HL-60/S4 (cell line): Measurements from ENCODE around the gene TBC1D2.

ENCODE experiments used
- in situ Hi-C: fragments of 300-500 bp; cut with MboI; formaldehyde crosslinking; loops from 2 replicates; pipeline ENCODE4 v1.14.3; 2022; ENCODE audit warnings: low sequenced_read_pairs

TBC1D2 gene

DNA sequence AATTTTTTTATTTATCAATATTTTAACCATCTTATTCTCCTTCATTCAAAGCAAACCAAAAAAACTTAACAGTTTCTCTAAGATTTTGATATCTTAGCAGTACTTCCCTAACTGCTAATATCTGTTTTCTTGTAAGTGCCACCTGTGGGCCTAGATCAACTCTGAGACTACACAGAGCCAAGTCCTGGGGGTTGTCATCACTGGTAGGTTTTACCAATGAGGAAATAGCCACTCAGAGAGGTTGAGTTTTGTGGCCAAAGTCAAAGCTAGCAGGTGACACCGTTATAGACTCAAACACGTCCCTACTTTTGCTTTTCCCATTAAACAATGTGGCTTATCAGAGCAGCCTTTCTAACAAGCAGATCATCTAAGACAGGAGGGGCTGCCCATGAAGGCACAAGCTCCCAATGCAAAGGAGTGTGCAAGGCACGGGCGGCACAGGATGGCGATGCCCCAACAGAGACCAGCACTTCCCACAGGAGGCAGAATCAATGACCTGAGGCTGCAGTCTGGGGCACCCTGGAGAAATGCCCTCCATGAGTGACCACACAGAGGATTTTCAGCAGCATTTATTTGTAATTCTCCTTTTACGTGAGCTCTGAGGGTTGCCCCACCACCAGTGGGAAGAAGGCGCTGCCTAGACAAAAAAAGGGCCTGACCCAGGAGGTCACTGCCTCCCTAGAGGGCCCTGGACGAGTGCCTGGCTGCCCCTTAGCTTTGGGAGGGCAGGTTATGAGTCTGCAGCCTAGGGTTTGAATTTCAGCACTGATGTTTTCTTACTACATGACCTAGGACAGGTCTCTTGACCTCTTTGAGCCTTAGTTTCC is 7.4 kb downstream of the TBC1D2 start:
- in situ Hi-C loops, result no loop called here

DNA sequence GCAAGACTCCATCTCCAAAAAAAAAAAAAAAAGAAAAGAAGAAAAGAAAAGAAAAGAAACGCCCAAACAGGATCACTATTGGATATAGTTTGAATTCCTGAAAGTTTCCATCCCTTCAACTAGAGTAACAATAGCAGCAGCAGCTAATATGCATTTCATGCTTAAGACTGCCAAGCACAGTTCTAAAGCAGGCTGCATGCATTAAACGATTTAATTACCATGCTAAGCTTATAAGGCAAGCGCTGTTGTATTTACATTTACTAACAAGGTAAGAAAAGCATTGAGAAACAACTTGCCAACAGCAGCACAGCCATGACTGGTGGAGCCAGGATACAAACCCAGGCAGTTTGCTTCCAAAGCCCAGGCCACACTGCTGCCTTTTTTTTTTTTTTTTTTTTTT is 13.0 kb downstream of the TBC1D2 start:
- in situ Hi-C loops, result no loop called here

DNA sequence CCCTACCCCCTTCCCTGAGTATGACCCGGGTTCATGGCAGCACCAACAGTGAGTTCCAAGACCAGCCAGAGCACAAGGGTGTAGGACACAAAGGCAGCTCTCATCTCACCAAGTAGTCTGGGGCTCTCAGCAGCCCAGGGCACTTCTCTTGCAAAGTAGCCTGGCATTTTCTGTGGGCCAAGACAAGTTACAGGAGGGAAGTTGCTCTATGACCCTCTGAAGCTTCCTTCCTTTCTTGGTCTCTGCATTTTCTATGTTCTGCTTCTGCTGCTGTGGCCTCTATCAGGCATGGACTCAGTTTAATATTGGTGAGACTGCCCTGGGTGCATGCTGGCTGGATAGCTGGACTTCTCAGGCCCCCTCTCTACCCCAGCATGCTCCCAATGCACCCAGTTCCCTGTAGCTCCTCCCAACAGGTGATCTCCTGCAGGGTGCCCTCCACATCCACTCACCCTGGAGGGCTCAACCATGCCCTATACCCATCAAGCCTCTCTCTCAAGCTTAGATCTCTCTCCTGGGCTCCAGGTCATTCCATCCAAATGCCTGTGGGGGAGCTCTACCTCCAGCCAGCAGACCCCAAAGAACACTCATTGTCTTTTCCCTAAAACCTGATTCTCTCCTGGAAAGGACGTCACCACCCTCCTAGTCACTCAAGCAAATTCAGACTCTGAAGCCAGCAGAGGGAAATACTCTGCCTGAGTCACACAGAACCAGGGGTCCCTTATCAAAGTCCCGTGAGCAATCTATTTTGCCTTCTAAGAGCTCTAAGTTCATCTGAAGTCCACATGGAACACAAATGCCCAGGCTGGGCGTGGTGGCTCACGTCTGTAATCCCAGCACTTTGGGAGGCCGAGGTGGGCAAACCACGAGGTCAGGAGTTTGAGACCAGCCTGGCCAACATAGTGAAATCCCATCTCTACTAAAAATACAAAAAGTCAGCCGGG is 13.8 kb downstream of the TBC1D2 start:
- in situ Hi-C loops, result no loop called here

DNA sequence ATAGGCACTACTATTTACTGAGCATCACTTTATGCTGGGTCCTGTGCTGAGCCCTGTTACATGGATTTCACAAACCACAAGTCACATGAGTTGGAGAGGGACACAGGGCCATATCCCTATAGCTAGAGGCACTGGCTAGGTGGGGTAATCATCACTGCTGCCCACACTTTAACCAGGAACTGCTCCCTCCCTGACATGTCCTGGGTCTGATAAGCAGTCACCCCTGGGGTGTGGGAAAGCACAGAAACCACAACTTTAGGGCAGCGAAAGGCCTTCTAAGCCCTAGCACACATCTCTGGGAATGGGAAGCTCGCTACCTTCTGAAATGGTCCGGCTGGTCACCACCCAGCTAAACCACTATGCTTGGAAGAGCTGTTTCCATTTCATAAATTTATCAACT is 15.0 kb downstream of the TBC1D2 start:
- in situ Hi-C loops, result no loop called here

DNA sequence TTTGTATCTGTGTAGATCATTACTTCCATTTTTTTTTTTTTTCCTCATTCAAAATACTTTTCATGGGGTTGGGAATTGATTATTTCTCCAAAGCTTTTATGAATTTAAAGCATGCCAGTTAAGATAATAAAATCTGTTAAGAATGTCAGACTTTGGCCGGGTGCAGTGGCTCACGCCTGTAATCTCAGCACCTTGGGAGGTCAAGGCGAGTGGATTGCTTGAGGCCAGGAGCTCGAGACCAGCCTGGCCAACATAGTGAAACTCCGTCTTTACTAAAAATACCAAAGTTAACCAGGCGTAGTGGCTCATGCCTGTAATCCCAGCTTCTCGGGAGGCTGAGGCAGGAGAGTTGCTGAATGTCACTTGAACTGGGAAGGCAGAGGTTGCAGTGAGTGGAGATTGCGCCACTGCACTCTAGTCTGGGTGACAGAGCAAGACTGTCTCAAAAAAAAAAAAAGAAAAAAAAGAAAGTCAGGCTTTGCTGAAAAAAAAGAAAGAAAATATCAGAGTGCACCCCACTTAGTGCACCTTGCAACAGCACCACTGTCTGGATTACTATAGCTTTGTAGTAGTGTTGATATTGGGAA is 18.5 kb downstream of the TBC1D2 start:
- in situ Hi-C loops, result no loop called here

DNA sequence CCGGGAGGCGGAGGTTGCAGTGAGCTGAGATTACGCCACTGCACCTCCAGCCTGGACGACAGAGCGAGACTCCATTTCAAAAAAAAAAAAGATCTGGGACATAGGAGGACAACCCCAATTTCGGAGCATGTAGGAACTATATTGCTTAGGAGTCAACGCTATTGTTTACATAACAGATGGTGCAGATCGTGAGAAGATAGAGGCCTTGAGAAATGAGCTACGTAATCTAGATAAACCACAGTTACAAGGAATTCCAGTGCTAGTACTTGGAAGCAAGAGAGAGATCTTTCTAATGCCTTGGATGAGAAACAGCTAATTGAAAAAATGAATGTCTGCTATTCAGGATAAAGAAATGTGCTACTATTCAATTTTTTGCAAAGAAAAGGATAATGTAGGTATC is 20.3 kb downstream of the TBC1D2 start:
- in situ Hi-C loops, result no loop called here

DNA sequence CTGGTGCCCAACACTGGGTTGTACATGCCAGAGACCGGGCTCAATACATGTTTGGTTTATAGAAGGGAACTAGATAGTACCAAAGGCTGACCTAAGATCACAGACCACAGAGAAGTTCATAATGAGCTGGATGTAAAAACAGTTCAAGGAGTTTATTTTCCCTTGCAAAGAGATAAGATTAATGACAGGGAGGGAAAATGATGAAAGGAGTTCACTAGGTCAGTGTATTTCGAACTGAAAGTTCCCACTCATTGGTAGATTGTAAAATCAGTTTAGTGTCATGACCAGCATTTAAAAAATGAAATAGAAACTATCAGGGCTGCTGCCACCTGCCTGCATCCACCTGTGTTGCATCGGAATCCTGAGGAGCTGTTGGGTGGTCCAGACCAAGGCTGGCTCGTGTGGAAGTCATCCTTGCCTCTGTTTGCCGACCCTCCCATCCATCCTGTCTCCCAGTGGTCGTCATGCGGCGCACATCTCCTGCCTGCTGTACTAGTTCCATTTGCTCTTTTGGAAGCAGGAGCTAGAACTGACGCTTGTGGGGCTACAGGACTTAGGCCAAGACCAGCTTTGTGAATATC is 21.1 kb downstream of the TBC1D2 start:
- in situ Hi-C loops, result no loop called here

DNA sequence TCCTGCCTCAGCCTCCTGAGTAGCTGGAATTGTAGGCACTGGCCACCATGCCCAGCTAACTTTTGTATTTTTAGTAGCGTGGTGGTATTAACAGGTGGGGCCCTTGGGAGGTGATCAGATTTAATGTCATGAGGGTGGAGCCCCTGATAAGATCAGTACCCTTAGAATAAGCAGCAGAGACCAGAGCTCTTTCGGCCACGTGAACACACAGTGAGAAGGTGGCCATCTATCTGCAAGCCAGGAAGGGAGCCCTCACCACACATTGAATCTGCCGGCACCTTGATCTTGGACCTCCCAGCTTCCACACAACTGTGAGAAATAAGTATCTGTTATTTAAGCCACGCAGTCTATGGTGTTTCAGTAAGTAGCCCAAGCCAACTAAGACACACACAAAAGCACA is 22.5 kb downstream of the TBC1D2 start:
- in situ Hi-C loops, result no loop called here

DNA sequence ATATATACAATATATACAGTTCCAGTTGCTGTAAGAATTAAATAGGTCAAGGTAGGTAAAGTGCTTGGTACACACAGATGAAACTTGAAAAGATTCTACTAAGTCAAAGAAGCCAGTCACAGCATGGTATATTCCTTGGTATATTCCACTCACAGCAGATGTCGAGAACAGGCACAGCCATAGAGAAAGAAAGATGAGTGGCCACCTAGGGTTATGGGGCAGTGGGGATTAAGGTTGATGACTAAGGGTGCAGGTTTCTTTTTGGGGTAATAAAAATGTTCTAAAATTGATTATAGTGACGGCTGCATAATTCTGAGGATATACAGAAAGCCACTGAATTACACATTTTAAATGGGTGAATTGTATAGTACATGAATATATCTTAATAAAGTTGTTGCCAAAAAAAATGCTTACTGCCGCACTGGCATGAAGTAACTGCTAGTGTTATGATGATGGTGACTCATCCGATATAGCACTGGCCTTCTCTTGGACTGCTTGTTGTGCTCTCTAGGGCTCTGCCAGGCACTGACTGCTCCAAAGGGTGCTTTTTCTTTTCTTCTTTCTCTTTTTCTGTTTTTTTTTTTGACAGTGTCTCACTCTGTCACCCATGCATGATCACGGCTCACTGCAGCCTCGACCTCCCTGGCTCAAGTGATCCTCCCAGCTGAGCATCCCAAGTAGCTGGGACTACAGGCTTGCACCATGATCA is 23.5 kb downstream of the TBC1D2 start:
- in situ Hi-C loops, result no loop called here

DNA sequence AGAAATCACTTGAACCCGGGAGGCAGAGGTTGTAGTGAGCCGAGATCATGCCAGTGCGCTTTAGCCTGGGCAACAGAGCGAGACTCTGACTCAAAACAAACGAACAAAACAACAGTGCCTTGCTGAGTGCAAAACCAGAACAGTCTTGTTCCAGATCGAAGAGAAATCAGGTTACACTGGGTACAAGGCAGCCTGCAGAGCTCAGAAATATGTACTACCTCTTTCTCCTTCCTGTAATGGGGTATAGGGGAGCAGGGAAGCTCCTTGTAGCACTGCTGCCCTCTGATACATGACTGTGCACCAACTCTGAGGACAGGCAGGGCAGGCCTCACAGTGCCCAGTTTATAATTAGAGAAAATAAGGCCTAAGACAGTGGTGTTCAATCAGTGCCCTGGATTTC is 24.7 kb downstream of the TBC1D2 start:
- in situ Hi-C loops, result no loop called here

DNA sequence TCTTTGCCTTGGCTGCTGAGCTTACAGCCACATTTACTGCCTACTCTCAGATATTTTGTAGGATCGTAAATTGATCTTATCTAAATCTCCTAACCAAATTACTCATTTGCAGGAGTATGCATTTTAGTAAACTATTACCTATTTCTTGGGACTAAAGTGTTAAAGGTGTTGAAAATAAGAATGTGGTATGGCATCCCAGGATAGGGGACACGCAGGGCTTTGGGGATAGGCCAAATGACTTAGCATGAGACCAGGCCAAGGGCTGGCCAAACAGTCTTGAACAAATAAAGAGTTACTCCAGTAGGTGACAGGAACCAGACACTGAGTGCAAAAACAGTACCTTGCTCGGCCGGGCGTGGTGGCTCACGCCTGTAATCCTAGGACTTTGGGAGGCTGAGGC is 25.1 kb downstream of the TBC1D2 start:
- in situ Hi-C loops, result no loop called here

DNA sequence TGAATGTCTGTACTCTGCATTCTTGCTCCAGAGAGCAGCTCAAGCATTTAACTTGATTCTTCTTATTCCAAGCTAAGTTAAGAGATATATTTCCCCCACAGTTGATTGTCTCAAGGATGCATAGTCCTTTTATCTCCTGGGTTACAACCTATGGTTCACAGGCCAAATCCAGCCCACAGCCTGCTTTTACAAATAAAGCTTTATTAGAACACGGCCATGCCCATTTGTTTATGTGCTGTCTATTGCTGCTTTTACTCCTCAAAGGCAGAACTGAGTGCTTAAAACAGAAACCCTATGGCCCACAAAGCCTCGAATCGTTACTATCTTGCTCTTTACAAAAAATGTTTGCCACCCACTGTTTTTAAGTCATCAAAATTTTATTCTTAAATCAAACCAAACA is 25.8 kb downstream of the TBC1D2 start:
- in situ Hi-C loops, result no loop called here

DNA sequence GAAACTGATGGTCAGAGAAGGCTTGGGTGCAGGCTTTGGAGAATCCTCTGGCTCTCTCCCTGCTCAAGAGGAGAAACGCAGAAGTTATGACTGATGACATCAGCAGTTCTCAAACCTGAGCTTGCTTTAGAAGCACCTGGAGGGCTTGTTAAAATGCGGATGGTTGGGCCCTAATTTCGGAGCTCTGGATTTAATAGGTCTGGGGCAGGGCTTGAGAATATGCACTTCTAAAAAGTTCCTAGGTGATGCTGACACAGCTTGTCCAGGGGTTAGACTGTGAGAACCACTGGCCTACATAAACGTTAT is 26.4 kb downstream of the TBC1D2 start:
- in situ Hi-C loops, result no loop called here

DNA sequence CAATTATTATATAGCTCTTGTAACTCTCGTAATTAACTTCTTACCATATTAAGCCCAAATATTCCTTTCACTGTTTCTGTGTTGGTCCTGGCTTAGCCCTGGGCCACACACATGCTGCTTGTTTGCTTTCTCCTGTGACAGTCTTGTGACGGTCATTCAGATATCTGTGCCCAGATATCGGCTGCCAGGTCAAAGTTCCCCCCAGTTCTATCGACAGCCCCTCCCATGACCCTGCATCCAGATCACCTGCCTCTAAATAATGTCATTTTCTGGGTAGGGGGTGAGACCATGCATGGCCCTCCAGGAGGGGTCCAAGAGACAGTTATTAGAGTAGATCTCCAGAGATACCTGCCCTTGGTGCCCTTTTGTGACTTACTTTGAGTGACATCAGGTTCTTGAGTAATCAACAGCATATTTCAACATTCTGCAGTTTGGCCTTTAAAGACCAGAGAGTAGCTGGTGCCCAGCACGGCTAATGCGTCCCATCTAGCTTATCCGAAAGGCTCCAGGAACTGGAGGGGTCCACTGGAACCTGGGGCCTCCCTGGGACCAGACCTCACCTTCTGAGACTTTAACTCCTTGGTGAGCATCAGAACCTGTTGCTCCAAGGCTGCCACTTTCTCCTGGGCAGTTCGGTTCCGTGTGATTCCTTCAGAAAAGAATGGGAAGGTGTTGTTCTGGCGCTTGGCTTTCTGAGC is 26.9 kb downstream of the TBC1D2 start:
- in situ Hi-C loops, result no loop called here

DNA sequence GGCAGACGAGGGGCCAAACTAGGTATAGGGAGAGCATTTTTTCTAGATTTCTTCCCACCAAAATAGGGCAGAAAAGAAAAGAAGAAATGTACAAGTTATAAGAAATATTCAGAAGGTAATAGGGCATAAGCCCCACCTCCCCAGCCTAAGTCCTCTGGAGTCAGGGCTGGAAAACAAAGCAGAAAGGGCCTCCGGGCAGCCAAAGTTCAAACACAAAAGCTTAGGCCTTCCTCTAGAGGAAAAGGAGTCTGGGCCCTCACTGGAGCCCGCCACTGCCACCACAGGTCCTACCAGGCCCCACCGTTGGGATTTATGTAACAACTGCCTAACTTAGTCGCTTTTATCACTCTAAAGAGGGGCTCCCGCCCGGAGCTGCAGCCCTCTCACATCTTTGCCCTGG is 27.6 kb downstream of the TBC1D2 start:
- in situ Hi-C loops, result no loop called here

DNA sequence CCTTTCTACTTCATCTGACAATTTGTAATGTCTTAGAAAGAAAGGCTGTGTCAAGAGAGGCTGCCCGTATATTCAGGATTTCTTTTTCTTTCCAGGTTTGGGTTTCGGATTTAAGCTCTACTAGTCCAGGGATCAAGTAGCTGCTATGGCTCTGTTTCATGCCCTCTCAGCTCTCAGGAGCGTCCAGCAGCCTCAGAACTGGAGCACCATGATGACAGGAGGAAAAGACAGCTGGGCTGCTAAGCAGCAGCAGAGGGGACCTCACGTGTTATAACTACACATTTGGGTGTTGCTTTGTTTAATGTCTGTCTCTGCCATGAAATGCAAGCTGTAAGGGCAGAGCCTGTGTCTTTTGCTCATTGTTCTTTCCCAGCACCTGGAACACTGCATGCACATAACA is 28.5 kb downstream of the TBC1D2 start:
- in situ Hi-C loops, result no loop called here

DNA sequence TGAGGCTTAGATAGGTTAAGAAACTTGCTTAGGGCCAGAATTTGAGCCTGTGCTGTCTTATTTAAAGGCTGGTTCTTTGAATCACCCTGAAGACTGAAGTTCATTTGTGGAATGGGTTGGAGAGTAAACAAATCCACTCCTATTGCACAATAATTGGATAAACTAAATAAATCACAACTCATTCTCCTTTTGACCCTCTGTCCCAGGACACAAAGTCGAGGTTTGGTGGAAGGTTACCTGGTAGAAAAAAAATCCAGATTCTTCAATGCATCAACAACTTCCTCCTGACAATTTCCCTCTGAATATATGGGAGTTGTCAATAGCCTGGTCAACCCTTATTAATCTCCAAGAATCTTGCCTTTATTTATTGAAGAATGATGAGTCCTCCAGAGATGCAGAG is 28.9 kb downstream of the TBC1D2 start:
- in situ Hi-C loops, result no loop called here

DNA sequence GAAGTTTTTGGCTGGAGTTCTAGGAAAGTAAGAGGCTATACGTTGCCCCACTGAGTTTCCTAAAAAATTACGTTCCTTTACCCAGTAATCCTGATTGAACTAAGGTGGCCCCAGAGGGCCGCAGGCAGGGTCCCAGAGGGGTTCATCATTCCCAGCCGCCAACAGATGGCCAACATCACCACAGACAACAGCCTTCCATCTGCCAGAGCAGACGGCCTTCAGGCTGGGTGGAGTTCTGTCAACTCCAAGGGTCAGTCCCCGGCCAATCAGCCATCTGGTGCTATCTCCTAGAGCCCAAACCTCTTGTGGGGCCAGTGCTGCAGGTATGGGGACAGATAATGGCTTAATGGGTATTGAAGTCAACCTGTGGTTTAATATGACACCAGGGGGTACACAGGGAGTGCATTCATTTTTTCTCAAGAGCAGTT is 30.4 kb downstream of the TBC1D2 start:
- in situ Hi-C loops, result no loop called here

DNA sequence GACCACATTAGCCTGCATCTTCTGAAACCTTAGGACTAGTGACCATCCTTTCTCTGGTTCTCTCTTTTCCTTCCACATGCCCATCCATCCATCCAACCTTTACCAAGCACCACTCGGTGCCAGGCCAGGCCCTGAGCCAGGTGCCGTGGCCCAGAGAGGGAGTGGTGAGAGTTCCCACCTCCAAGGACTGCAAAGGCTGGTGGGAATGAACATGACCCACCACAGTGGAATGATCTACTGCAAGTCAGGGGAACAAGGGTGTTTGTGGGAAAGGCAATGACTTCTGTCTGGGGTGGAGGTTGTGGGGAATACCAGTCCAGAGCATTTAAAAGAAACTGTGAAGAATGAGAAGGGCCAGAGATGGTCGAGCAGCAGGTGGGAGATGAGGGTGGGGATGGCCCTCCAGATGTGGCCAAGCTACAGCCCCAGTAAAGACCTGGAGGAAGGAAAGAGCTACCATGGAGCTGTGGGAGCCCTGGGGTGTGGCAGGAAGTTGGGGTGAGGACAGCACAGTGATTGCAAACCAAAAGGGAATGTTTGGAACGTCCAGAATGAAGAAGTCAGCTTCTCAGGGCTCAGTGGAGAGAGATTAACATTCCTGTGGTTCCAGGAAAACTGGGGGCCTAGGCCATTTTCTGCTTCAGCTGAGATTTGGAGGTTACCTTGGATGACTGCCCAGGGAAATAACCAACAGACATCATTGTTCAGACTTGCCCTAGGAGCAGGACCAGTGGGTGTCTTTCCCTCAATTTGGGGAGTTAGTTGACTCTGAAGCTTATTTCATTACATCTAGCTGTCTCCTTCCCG is 32.4 kb downstream of the TBC1D2 start:
- in situ Hi-C loops, result no loop called here
